DMS53 (cell line): ENCODE data around the gene NFE2L2.
"Not testable (repeated sequence)": the region's sequence is repeated elsewhere in the genome, so short reads cannot be mapped to it uniquely, and the experiment has no call there.

Experiments used
- DNase-seq: peaks from one replicate; lab custom pipeline; 2025; lab: John Stamatoyannopoulos, UW

NFE2L2 gene

DNA sequence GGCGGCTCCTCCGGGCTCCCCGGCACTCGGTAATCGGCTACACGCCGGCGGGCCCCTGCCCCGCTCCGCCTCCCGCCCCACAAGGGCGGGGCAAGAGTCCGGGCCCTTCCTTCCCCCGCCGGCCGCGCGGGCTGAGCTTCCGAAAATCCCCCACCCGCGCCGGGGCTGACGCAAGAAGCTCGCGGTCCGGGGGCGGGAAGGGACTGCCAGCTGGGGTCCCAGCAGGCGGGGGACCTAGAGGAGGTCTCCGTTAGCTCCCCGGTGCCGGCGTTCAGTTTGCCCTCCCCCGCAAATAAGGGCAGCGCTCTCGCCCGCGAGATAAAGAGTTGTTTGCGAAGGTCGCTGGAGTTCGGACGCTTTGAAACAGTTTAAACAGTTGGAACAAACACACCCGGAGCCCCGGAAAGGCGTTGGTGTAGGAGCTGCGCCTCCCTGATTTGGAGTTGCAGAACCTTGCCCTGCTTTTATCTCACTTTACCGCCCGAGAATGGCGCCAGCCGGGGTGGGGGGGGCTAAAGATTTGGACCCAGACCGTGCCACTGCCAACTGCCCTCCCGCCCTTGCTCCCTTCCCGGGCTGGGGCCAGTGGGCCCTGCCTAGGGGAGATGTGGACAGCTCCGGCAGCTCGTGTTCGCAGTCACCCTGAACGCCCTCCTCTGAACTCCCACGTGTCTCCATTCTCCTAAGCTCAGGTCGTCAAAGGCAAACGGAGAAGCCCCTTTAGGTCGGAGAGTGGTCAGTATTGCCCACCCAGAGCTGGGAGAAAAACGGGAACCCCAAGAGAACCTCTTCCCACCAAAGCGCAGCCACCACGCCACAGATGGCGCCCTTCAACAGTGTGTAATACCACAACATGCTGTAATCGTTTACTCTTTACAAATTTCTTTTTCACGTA is at the start of gene NFE2L2:
Gene NFE2L2, minus strand, starts transcription at position 35 of the 895 bp plus-strand sequence. CDS start 151 bp downstream, outside the sequence.
- DNase-seq: peak; percentile 97

GRCh38 chr2:177314194-177314593 is 49.7 kb upstream of the NFE2L2 start:
- no peak for DNase-seq

DNA sequence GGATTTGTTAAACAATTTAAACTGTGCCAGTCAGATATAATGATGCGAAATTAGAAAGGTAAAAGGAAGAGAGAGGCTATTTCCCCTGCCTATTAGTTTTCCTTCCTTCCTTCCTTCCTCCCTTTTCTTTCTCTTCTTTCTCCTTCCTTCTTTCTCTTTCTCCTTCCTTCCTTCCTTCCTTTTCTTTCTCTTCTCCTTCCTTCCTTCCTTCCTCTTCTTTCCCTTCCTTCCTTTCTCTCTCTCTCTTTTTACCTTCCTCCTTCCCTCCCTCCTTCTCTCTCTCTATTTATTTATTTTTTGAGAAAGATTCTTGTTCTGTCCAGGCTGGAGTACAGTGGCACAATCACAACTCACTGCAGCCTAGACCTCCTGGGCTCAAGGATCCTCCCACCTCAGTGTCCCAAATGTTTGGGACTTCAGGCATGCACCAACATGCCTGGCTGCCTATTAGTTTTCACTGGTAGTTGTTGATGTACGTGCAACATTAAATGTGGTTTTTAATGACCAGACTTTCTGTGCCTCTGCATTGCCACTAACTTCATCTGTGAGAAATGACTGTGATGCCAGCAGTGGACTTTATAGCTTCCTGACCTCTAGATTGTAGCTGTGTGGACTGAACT is 48.7 kb upstream of the NFE2L2 start:
- DNase-seq: no peak

DNA sequence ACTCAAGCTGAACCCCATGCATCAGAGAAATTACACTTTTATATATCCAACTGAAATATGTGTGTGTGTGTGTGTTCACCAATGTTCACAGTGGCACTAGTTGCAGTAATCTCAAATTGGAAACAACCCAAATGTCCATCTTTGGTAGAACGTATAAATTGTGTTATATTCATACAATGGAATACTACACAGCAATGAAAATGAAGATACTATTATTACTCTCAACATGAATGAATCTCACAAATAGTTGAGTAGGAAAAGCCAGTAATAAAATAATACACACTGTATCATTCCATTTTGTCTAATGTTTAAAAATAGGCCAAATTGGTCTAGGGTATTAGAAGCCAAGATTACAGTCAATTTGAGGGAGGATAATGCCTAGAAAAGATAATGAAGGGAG is 48.0 kb upstream of the NFE2L2 start:
- DNase-seq: no peak

GRCh38 chr2:177309672-177310309 is 45.3 kb upstream of the NFE2L2 start:
- not testable (repeated sequence) for DNase-seq

DNA sequence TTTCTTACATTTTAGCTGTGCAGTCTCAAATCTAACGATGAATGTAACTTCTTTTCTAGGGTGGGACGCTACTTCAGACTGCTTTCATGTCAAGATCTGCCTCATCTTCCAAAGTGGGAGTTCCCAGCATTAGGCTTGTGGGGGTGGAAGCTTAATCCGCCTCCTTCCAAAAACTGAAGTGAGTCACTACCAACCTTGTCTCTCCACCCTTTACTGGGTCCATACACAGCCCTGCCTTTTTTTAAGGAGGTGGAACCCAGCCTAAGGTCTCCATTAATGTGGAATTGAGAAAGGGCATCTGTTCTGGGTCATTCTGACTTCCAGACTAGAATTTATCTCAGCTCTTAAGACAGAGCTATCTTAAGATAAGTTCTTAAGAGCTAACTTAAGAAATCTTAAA is 42.0 kb upstream of the NFE2L2 start:
- DNase-seq: no peak

DNA sequence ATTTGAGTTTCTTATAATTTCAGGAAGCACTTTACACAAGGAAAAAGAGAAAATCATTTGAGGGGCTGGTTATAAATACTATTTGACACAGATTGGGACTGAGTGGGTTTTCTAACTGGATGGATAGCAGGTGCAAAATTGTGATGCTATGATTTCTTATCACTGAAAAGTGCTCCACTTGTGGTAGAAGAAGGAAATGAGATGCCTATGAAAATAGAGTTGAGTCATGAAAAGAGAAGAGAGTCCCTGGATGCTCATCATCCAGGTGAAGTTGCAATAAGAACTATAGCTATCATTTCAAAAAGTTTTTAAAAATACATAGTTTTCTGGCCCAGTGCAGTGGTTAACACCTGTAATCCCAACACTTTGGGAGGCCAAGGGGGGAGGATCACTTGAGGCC is 39.4 kb upstream of the NFE2L2 start:
- no peak for DNase-seq

DNA sequence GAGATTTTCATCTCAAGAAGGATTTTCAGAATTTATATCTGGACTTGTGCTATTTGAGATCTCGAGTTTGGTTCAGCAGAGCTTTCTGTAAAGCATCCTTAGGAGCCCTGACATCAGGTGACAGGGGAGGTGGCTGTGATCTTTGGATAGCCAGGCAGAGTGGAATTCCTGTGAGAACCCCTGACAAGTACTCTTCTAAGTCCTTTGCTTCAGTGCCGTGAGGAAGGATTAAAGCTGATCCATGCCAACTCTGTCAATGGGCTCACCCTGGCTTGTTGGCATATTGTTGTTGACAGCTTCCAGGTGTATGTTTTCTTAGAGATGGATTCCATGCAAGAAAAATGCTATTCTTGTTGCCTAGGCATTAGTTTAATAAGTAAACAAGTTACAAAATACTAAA is 38.0 kb upstream of the NFE2L2 start:
- no peak for DNase-seq

GRCh38 chr2:177298191-177298590 is 33.7 kb upstream of the NFE2L2 start:
- no peak for DNase-seq

- DNase-seq: peak; percentile 52
Observed at GRCh38 chr2:177296040-177296439, 31.5 kb upstream of the NFE2L2 start.

GRCh38 chr2:177295484-177295883 is 31.0 kb upstream of the NFE2L2 start:
- no peak for DNase-seq

- DNase-seq: no peak
Observed at GRCh38 chr2:177291701-177292100, 27.2 kb upstream of the NFE2L2 start.

- no peak for DNase-seq
Observed at GRCh38 chr2:177289824-177290628, 25.5 kb upstream of the NFE2L2 start.

DNA sequence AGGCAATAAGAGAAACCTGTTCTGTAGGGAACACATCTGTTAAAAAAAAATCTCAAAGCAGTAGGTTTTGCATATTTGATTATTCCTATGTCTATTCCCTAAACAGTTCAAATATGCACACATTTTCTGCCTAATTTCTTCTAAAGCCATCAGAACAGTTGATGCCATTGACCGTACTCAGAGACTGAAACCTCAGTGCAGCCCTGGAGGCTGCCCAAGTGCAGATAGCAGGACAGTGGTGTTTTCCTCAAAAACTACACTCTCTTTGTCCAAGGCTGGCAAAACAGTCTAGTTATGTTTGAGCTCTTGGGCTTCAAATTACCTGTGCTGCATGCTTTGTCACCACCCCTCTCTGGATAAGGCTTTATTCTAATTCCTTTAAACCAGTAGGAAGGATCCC is 23.3 kb upstream of the NFE2L2 start:
- DNase-seq: no peak

- no peak for DNase-seq
Observed at GRCh38 chr2:177285892-177286715, 21.6 kb upstream of the NFE2L2 start.

GRCh38 chr2:177284531-177284930 is 20.0 kb upstream of the NFE2L2 start:
- no peak for DNase-seq

DNA sequence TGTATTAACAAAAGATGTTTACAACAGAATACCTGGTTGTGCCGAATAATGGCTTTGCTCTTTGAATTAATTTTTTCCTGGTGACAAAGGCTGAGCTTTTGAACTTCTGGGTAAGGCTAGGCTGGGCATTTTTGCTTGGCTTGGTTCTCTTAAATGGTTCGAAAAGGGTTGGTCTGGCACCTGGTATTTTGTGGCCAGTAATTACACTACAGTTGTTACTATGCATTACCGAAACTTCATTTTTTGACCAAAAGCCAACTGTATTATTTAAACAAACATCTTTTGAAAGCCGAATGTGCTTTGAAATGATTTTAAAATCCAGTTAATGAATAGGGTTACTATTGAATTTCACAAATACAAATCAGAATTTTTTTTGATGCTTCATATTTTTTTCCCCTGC is 19.4 kb upstream of the NFE2L2 start:
- no peak for DNase-seq

- no peak for DNase-seq
Observed at GRCh38 chr2:177282787-177283572, 18.5 kb upstream of the NFE2L2 start.

- DNase-seq: no peak
Observed at GRCh38 chr2:177282181-177282641, 17.7 kb upstream of the NFE2L2 start.
